T follicular helper cell (primary cell): ENCODE results near the gene OR5B17.
"Not testable (repeated sequence)": the region's sequence is repeated elsewhere in the genome, so short reads cannot be mapped to it uniquely, and the experiment has no call there.

ENCODE experiments used
- DNase-seq: peaks from one replicate; pipeline ENCODE4 v3.0.0-alpha.2; 2020; ENCODE audit warnings: low read depth
- total RNA-seq, 2 experiments: gene quantifications; one replicate each; lab custom pipeline; 2026; lab: John Stamatoyannopoulos, UW

Gene OR5B17
- 0 reads per million in 2 experiments for total RNA-seq

DNA sequence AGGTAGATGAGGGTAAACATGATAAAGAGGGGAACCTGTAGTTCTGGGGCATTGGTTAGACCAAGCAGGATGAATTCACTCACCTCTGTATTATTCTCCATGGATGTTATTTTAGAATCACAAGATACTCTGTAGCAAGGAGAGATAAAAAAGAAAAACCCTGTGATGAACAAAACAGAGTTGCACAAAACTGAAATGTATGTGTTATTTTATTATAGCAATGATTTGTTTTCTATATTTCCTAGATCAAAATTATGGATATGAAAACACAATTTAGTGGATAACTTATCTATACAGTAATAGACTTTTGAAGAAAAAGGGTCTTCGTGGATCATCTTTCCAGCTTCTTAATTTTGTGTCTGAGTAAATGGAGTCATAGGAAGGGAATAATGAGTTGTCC lies at the start of gene OR5B17:
TSS of gene OR5B17 (minus strand) at position 101 of the 400 bp plus-strand sequence. CDS start at position 101, 0 bp downstream.
- DNase-seq, result no peak

DNA sequence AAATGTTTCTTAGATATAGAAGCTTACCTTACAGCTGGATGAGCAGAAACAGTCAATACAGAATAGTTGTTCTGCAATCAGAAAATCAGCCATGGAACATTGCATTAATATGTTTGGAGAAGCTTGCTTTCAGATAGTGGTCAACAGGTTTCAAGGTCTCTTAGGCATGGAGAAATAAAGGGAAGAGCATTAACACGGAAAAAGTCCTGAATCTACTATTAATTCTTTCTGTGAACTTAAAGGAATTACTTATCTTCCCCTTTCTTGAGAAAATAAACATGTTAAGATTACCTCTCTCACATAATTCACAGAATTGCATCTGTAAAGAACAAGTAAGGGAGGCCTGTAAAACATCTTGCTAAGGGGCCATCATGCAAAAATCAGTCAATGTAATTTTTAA lies 47.9 kb upstream of the OR5B17 start, which contains the start of gene OR5B3:
TSS of gene OR5B3 (minus strand) at position 101 of the 400 bp plus-strand sequence. CDS start 3,465 bp downstream, outside the sequence.
- no peak for DNase-seq

DNA sequence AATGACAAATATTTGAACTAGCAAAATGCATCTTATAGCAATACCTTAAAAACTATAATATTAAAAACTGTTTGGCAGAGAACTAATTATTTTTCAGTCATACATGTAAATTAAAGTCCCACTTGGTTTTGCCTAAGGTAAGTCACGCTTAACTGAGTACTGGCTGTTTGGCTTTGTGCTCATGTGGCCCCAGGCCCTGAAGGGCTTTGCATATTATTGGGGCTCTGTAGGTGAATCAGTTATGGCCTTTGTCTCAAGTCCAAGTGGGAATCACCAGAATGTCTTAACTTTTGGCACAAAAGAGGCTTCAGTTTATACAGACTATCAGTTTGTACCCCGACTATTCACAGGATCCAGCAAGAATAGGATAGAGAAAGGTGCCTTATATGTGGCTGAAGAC lies 40.8 kb upstream of the OR5B17 start:
- not testable (repeated sequence) for DNase-seq

DNA sequence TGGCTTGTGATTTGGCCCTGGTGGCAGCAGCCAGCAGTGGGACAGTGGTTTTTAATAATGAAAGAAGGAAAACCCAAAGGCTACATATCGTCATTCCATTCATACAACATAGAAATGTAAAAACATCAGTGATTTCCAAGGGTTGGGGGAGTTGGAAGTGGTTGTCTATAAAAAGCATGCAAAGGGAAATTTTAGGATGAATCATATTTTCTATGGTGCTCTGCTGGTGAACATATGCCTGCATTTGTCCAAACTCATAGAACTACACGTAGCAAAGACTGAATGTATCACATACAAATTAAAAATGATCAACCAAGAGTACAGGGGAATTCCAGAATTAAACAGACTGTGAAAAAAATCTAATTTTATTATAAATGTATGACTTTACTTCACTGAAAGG lies 36.7 kb upstream of the OR5B17 start:
- no peak for DNase-seq

DNA sequence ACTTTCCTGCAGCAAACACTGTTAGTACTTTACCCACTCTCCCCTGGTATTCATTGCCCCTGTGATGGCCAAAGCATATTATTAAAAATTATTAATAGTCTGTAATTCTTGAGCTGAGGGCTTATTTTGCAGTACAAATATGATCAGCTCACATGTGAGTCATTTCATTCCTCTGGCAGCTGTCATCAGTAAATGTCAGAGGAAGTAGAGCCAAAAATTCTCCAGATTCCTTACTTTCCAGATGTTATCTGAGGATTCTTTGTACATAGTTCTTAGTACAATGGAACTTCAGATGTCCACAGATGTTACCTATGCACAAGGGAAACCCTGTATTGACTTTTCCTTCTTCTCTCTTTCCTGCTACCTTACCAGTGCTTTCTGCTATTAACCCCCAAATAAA lies 35.3 kb upstream of the OR5B17 start:
- no peak for DNase-seq

DNA sequence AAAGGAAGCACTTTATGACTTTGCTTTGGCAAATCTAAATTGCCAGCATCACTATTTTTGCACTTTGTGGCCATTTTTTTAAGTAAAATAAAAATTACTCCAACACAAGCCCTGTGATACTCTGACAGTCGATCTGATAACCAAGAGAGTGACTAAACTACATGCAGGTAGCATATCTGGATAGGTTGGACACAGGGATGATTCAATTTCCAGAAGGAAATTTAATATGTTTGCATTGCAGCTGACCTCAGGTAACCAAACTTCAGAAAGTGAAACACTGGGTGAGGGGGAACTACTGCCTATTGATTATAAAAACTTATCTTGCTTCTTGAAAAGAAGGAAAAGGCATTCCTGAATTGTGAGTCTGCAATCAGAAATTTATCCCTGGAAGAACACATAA lies 33.9 kb upstream of the OR5B17 start:
- DNase-seq, result no peak

DNA sequence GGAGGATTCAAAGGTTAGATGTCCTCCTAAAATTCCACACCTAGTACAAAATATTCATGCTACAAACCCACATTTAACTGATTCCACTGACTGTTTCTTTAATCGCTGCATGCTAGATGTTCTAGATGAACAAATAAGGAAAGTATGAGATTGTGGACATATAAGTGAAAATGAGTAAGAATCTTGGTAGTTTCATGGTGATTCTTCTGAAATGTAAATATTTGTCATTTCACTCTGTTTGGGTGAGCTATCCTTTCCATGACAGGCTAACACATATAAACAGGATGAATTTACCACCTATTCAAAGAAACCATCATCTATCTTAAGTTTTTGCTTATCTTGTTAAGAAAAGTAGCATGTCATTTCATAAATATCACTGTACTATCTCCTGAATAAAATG lies 33.0 kb upstream of the OR5B17 start:
- DNase-seq, result no peak

DNA sequence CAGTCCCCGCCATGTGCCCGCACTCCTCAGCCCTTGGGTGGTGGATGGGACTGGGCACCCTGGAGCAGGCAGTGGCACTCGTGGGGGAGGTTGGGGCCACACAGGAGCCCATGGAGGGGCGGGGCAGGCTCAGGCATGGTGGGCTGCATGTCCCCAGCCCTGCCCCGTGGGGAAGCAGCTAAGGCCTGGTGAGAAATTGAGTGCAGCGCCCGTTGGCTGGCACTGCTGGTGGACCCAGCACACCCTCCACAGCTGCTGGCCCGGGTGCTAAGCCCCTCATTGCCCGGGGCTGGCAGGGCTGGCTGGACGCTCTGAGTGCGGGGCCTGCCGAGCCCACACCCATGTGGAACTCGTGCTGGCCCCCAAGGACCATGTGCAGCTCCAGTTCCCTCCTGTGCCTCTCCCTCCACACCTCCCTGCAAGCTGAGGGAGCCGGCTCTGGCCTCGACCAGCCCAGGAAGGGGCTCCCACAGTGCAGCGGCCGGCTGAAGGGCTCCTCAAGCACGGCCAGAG lies 31.7 kb upstream of the OR5B17 start:
- DNase-seq, result no peak

DNA sequence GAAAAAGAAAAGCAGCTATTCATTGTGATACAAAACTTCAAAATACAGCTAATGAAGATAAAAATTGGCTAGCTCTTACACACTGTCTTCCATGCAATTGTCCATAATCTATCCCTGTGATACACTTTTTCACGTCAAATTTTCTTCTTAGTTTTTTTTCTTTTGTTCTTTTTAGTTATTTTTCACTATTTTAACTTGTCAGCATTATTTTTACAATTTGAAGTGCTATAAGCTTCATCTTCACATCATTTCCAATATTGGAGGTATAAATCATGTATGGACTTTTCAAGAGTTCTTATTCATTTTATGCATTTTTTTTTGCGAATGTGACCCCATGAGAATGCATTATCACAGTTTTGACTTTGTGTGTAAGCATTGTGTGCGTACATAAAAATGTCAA lies 4.1 kb downstream of the OR5B17 start:
- no peak for DNase-seq

DNA sequence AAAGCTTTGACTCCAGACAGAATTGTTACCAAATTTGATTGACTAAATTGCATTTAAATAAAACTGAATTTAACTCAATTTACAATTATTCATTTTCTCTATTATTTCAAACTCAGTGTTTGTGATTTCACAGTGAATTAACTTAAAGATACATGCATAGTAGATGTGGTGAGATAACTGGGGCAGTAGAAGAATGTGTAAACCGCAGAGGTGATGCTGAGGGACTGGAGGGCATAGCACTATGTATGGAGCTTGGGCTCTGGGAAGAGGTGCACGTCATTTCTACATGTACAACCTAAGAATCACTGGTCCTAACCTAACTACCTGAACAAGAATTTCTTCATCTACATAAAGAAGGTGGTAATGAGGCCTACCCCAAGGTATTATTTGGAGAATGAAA lies 13.7 kb downstream of the OR5B17 start:
- DNase-seq, result no peak

DNA sequence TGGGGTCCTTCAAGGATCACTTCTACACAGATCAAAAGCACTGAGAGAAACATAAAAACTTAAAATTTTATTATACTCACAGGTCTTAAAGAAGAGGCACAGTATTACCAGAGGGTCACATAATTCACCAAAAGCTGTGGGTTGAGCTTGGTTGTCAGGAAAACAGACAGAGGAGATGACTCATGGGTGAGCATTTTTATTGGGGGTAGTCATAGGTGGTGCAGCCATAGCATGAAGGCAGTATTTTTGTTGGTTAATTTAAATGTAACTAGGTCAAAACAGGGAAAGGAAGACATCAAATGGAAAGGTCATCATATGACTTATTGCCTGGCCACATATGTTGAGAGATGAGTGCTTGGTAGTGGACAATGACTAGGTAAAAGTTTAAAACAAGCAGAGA lies 24.2 kb downstream of the OR5B17 start:
- no peak for DNase-seq

DNA sequence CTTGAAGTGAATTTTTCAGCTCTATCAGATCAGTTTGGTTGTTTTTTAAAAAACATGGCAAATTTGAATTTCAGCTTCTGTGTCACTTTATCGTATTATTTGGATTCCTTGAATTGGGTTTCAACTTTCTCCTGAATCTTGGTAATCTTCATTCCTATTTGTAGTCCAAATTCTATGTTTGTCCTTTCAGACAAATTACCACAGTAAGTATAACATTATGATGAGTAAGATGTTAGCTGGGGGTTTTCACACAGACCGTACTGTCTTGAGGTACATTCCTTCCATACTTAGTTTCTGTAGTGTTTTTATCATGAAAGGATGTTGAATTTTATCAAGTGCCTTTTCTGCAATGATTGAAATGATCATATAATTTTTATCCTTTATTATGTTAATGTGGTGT lies 28.0 kb downstream of the OR5B17 start:
- DNase-seq, result no peak

DNA sequence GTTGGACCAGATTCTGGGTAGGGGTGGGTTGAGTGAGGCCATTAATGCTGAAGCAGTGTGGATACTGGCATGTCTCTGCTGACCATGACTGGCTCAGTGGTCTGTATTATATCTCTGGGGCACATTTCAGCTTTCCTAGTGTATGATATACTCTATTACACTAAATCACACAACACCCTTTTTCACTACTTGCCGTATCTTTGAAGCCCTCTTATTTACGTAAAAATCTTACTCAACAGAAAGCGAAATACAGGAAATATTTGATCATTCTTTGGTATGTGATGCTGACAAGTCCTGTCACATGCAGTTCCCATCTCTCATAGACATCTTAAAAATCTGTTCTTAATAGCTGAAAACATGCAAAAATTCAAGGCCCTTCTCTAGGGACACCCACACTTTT lies 40.3 kb downstream of the OR5B17 start:
- DNase-seq, result no peak

DNA sequence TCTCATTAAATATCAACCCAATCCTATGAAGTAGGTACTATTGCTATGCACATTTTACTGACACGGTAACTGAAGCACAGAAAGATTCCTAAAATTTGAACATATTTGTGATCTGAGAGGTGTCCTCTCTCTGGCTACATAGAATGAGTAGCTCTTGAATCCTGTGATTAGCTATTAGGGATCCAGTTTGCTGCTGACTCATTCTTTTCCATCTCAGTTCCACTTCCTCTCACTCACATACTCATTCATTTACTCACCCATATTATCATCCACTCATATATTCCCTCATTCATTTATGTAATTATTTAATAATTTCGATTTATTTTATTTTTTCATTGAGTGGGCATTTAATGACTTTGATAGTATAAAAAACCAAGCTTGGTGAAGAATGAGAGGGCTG lies 42.7 kb downstream of the OR5B17 start:
- no peak for DNase-seq
